Mammary epithelial cell (primary cell): Measurements from ENCODE around the gene MAP3K4.

Experiments
- EZH2 ChIP-seq: IDR thresholded peaks from 2 replicates; pipeline ENCODE4 v1.6.1; 2012; ENCODE audit warnings: low read length, inconsistent platforms, borderline replicate concordance
- TF ChIP-seq, protein P1 (sequence below), 2 donors: IDR thresholded peaks in 1 of 2; conservative IDR thresholded peaks in 1 of 2; 2 replicates each; pipeline ENCODE4 v1.5.1; 2011 to 2012; ENCODE audit warnings: inconsistent platforms in 2 of 2, low read length in 2 of 2, mild to moderate bottlenecking in 2 of 2, control low read depth in 1 of 2, low read depth in 1 of 2; ENCODE audit not compliant: insufficient read depth in 1 of 2; ENCODE audit errors: extremely low read depth in 1 of 2

GRCh38 chr6:161024364-161024920 is 32.9 kb downstream of the MAP3K4 start:
- TF ChIP-seq, protein P1, sequence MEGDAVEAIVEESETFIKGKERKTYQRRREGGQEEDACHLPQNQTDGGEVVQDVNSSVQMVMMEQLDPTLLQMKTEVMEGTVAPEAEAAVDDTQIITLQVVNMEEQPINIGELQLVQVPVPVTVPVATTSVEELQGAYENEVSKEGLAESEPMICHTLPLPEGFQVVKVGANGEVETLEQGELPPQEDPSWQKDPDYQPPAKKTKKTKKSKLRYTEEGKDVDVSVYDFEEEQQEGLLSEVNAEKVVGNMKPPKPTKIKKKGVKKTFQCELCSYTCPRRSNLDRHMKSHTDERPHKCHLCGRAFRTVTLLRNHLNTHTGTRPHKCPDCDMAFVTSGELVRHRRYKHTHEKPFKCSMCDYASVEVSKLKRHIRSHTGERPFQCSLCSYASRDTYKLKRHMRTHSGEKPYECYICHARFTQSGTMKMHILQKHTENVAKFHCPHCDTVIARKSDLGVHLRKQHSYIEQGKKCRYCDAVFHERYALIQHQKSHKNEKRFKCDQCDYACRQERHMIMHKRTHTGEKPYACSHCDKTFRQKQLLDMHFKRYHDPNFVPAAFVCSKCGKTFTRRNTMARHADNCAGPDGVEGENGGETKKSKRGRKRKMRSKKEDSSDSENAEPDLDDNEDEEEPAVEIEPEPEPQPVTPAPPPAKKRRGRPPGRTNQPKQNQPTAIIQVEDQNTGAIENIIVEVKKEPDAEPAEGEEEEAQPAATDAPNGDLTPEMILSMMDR (conservative IDR thresholded peaks at IDR 0.05 in 1 of 2, IDR thresholded peaks at IDR 0.05 in 1 of 2; ENCODE audit: extremely low read depth in 1 of 2, insufficient read depth in 1 of 2, low read depth in 1 of 2, low read length in 2 of 2) = no peak
- no peak for TF ChIP-seq EZH2
